T-helper 1 cell treated with Interleukin-12 subunit alpha and Interleukin-12 subunit beta and Interleukin-4 antibody, amounts not matched to agents 30 μg/mL and 1 μg/mL, for 36 hours (primary cell): ENCODE results near the gene SKIDA1.
"Not testable (repeated sequence)": the region's sequence is repeated elsewhere in the genome, so short reads cannot be mapped to it uniquely, and the experiment has no call there.

Experiments
- H3K27ac Mint-ChIP-seq: one replicate; pipeline ENCODE4 v1.8.0; 2021; ENCODE audit warnings: mild to moderate bottlenecking, mixed read lengths
- H3K27me3 Mint-ChIP-seq: one replicate; pipeline ENCODE4 v1.8.0; 2021; ENCODE audit warnings: low read depth, mixed read lengths
- H3K36me3 Mint-ChIP-seq: one replicate; pipeline ENCODE4 v1.8.0; 2021; ENCODE audit warnings: low read depth, mixed read lengths
- H3K4me1 Mint-ChIP-seq: one replicate; pipeline ENCODE4 v1.8.0; 2021; ENCODE audit warnings: low read depth, mixed read lengths
- H3K4me3 Mint-ChIP-seq: one replicate; pipeline ENCODE4 v1.8.0; 2021; ENCODE audit warnings: mild to moderate bottlenecking, moderate library complexity, mixed read lengths
- H3K9me3 Mint-ChIP-seq: one replicate; pipeline ENCODE4 v1.8.0; 2021; ENCODE audit warnings: mixed read lengths

SKIDA1 gene

DNA sequence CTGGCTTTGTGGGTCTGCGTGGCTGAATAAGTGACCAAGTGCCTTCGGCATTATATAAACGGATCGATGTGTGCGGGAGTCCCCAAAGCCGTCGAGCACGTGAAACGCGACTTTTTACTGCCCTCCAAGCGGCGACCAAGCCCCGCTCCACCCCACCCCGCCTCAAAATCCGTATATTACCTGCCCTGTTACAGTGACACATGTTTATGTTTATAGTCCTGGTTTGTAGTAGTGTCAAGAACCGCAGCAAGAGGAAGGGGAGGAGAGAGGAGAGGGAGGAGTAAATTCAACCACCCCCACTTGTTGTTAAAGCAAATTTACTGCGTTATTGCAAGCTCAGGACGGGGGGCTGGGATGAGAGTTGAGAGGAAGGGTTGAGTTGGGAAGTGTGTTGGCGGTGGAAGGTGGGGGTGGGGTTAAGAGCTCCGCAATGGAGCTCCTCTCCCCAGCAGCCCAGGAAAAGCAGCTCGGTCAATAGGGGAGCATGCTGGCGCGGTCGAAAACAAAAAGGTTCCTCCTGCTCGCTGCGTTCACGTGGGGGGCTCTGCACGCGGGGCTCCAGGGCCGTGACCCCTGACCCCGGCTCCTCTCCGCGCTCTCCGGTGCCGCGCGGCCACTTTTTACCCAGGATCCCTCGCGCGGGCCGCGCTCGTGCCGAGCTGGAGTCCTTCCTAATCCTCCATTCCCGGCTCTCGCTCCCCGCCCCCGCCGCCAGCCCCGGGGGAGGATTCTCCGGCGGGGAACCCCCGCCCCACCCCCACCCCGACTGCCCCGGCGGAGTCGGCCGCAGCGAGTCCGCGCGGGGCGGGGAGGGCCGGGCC lies at the start of gene SKIDA1:
Gene SKIDA1 (minus strand): TSS at position 316 of the 821 bp plus-strand sequence. CDS start 7,860 bp downstream, outside the sequence.
- H3K4me1 Mint-ChIP-seq = peaks cover 25% of the 10 kb centered on the region

DNA sequence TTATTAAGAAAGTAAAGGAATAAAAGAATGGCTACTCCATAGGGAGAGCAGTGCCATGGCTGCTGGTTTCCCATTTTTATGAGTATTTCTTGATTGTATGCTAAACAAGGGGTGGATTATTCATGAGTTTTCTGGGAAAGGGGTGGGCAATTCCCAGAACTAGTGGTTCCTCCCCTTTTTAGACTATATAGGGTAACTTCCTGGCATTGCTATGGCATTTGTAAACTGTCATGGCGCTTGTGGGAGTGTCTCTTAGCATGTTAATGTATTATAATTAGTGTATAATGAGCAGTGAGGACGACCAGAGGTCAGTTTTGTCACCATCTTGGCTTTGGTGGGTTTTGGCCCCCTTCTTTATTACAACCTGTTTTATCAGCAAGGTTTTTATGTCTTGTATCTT lies 49.0 kb upstream of the SKIDA1 start:
- peaks cover 22% of the 10 kb centered on the region for H3K36me3 Mint-ChIP-seq
- not testable (repeated sequence) for H3K9me3 Mint-ChIP-seq, H3K4me3 Mint-ChIP-seq, H3K27ac Mint-ChIP-seq, H3K27me3 Mint-ChIP-seq
- peaks cover 27% of the 10 kb centered on the region for H3K4me1 Mint-ChIP-seq

More for the DNA sequence above, at the start of gene SKIDA1:
- Mint-ChIP-seq H3K4me3 (peak within 1 kb of the TSS; percentile 94), H3K36me3 (peaks cover 5% of the 10 kb centered on the region), H3K27me3 (peaks cover 71% of the 10 kb centered on the region), H3K27ac (peak within 1 kb of the TSS; percentile 97), H3K9me3 (no peaks in the 10 kb centered on the region)

DNA sequence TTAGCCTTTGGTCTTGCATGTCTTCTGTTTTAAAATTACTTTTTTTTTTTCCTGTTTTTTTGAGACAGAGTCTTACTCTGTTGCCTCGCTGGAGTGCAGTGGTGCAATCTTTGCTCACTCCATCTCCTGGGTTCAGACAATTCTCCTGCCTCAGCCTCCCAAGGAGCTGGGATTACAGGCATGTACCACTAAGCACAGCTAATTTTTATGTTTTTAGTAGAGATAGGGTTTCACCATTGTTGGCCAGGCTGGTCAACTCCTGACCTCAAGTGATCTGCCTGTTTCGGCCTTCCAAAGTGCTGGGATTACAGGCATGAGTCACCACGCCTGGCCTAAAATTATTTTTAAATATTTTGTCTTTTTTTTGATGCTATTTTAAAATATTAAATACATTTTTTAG lies 47.1 kb upstream of the SKIDA1 start:
- H3K27ac Mint-ChIP-seq = no peak overlapping the region
- peaks cover 21% of the 10 kb centered on the region for H3K36me3 Mint-ChIP-seq
- H3K4me1 Mint-ChIP-seq = peaks cover 27% of the 10 kb centered on the region
- no peaks in the 10 kb centered on the region for H3K9me3 Mint-ChIP-seq
- no peaks in the 10 kb centered on the region for H3K27me3 Mint-ChIP-seq
- H3K4me3 Mint-ChIP-seq = no peak overlapping the region

DNA sequence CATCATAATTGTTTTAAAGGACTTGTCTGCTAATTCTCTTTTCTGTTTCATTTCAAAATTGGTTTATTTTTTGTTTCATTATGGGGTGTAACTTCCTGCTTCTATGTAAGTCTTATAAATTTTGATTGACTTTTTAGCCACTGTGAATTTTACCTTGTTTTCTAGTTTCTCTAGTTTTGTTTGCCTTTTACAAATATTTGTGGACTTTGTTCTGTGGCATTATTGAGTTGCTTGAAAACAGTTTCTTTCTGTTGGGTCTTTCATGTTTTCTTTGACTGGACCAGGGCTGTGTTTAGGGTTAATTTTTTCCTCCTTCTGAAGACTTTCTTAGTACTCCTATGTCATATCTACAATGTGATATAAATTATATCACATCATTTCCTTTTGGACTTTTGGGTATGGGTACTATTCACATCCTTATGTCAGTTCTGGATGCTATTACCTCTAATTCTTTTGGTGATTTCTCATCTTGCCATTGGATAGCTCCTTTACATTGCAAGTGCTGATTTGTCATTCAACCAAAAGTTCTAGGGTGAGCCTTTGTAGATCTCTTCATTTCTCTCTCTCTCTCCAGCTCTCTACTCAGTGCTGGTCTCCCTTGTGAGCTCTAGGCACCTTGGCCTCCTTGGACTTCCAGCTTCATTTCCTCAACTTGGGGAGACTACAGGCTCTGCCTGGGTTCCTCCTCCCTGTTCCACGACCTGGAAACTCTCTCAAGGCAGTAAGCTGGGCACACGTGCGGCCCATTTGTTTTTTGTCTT lies 45.5 kb upstream of the SKIDA1 start:
- no peaks in the 10 kb centered on the region for H3K9me3 Mint-ChIP-seq
- H3K4me1 Mint-ChIP-seq = peaks cover 31% of the 10 kb centered on the region
- H3K4me3 Mint-ChIP-seq = no peak overlapping the region
- H3K27ac Mint-ChIP-seq = no peak overlapping the region
- no peaks in the 10 kb centered on the region for H3K27me3 Mint-ChIP-seq
- peaks cover 25% of the 10 kb centered on the region for H3K36me3 Mint-ChIP-seq

DNA sequence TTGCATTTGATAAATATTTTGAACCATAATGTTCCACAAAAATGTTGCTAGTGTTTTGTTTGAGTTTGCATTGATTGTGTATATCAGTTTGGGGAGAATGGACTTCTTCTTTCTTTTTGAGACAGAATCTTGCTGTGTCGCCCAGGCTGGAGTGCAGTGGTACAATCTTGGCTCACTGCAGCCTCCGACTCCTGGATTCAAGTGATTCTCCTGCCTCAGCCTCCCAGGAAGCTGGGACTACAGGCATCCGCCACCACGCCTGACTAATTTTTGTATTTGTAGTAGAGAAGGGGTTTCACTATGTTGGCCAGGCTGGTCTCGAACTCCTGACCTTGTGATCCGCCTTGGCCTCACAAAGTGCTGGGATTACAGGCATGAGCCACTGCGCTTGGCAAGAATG lies 33.5 kb upstream of the SKIDA1 start:
- not testable (repeated sequence) for H3K27ac Mint-ChIP-seq, H3K9me3 Mint-ChIP-seq, H3K4me1 Mint-ChIP-seq, H3K27me3 Mint-ChIP-seq, H3K4me3 Mint-ChIP-seq
- H3K36me3 Mint-ChIP-seq = peaks cover 35% of the 10 kb centered on the region

DNA sequence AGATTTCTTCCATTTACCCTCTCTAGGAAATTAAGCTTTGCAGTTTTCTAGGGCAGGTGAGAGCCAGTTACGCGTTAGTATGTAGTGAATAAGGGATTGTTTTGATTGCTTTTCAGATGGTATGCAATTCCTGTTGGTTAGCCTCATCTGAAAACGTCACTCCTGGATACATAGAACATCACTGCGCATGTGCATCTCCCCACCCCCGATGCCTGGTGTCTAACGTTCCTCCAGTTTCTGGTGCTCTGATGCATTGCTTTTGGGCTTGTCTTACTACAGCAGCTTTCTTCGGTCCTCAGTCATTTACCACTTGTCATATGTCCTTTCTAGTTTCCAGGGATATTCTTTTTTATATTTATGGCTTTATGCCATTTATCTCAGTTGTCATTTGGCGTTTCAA lies 31.0 kb upstream of the SKIDA1 start:
- no peaks in the 10 kb centered on the region for H3K9me3 Mint-ChIP-seq
- no peak overlapping the region for H3K27ac Mint-ChIP-seq
- H3K36me3 Mint-ChIP-seq = peaks cover 39% of the 10 kb centered on the region
- H3K27me3 Mint-ChIP-seq = no peaks in the 10 kb centered on the region
- peaks cover 8% of the 10 kb centered on the region for H3K4me1 Mint-ChIP-seq
- no peak overlapping the region for H3K4me3 Mint-ChIP-seq

DNA sequence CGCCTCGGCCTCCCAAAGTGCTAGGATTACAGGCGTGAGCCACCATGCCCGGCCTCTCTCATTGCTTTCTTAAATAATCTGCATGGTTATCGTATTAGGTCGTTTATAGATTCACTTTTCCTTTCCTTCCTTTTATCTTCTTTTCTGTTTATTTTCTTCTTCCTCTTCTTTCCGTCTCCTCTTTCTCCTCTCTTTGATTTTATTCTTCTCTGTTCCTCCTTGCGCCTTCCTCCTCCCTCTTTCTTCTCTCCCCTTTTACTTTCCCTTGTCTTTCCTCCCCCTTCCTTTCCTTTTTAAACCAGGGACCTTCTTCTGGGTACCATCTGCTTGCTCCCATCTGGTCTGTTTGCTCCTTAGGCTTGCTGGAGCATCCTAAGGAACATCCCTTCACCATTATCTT lies 27.2 kb upstream of the SKIDA1 start:
- Mint-ChIP-seq H3K36me3 (peaks cover 33% of the 10 kb centered on the region), H3K27me3 (no peaks in the 10 kb centered on the region), H3K4me3 (no peak overlapping the region), H3K27ac (no peak overlapping the region), H3K9me3 (no peaks in the 10 kb centered on the region), H3K4me1 (peaks cover 8% of the 10 kb centered on the region)

DNA sequence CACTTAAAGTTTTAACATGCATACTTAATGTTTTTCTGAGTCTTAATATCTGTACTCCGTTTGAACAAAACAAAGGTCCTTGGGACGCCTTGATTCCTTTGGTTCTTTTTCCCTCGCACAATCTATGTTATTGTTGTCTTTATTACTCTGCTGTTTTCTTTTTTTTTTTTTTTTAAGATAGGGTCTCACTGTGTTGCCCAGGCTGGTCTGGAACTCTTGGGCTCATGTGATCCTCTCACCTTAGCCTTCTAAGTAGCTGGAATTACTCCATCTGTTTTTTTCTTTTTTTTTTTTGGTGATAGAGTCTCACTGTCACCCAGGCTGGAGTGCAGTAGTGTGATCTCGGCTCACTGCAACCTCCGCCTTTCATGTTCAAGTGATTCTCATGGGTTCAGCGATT lies 21.8 kb upstream of the SKIDA1 start:
- H3K9me3 Mint-ChIP-seq = no peaks in the 10 kb centered on the region
- H3K4me3 Mint-ChIP-seq = no peak overlapping the region
- no peak overlapping the region for H3K27ac Mint-ChIP-seq
- H3K4me1 Mint-ChIP-seq = peaks cover 4% of the 10 kb centered on the region
- peaks cover 34% of the 10 kb centered on the region for H3K36me3 Mint-ChIP-seq
- no peaks in the 10 kb centered on the region for H3K27me3 Mint-ChIP-seq

DNA sequence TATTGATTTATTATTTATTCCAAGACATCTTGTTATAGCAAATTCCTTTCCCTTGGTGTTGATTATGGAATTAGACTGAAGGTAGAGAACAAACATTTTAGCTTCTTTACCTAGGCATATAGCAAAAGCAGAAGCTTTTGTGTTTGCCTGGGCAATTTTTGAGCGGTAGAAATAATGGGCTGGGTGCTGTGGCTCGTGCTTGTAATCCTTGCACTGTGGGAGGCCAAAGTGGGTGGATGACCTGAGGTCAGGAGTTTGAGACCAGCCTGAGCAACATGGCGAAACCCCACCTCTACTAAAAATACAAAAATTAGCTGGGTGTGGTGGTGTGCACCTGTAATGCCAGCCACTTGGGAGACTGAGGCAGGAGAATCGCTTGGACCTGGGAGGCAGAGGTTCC lies 15.2 kb upstream of the SKIDA1 start:
- H3K9me3 Mint-ChIP-seq, H3K27me3 Mint-ChIP-seq, H3K4me3 Mint-ChIP-seq, H3K4me1 Mint-ChIP-seq, H3K27ac Mint-ChIP-seq: not testable (repeated sequence)
- H3K36me3 Mint-ChIP-seq = peaks cover 33% of the 10 kb centered on the region

DNA sequence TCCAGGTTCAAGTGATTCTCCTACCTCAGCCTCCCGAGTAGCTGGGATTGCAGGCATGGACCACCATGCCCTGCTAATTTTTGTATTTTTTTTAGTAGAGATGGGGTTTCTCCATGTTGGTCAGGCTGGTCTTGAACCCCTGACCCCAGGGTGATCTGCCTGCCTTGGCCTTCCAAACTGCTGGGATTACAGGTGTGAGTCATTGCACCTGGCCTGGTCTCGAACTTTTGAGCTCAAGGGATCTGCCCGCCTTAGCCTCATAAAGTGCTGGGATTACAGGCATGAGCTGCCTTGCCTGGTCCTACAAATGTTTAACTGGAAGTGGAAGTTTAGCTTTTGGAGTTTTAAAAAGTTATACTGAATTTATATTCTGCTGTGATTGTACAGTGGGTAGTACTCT lies 11.4 kb upstream of the SKIDA1 start:
- no peaks in the 10 kb centered on the region for H3K9me3 Mint-ChIP-seq
- no peak overlapping the region for H3K4me3 Mint-ChIP-seq
- no peaks in the 10 kb centered on the region for H3K27me3 Mint-ChIP-seq
- H3K4me1 Mint-ChIP-seq = peaks cover 20% of the 10 kb centered on the region
- peaks cover 14% of the 10 kb centered on the region for H3K36me3 Mint-ChIP-seq
- no peak overlapping the region for H3K27ac Mint-ChIP-seq

DNA sequence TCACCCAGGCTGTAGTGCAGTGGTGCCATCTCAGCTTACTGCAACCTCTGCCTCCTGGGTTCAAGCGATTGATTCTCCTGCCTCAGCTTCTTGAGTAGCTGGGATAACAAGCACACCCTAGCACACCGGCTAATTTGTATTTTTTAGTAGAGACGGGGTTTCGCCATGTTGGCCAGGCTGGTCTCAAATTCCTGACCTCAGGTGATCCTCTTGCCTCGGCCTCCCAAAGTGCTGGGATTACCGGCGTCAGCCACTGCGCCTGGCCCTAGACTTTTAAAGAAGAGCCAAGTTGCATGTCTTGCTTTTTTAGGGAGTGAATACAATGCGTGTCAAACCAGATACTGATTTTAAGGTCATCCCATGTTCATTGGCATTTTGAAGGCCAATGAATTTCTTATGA lies 10.5 kb upstream of the SKIDA1 start:
- H3K9me3 Mint-ChIP-seq, H3K4me3 Mint-ChIP-seq, H3K36me3 Mint-ChIP-seq, H3K27ac Mint-ChIP-seq, H3K27me3 Mint-ChIP-seq: not testable (repeated sequence)
- H3K4me1 Mint-ChIP-seq = peaks cover 18% of the 10 kb centered on the region

DNA sequence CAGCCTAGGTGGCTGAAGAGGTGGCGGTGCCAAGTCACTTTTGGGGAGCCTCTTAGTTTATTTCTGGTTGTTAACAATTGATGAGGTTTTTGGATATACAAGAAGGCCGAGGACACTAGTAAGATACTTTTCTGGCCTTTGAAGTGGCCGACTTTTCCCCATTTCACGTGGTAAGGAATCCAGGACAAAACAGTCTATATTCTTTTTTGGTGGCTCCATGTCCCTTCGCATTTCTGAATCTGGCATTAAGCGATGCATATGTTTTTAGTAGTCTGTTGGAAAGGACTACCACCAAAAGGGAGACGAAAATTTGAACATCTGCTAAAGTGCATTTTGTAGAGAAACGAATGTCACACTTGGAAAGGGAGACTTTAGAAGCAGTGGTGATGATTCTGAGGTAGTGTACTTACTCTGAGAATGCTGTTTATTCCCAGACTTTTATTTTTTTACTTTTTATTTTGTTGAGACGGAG lies 10.0 kb upstream of the SKIDA1 start:
- Mint-ChIP-seq H3K27me3 (peaks cover 4% of the 10 kb centered on the region), H3K36me3 (peaks cover 10% of the 10 kb centered on the region), H3K9me3 (no peaks in the 10 kb centered on the region), H3K4me3 (peak overlapping the region; percentile 74), H3K4me1 (peaks cover 18% of the 10 kb centered on the region), H3K27ac (peak overlapping the region; percentile 71)

DNA sequence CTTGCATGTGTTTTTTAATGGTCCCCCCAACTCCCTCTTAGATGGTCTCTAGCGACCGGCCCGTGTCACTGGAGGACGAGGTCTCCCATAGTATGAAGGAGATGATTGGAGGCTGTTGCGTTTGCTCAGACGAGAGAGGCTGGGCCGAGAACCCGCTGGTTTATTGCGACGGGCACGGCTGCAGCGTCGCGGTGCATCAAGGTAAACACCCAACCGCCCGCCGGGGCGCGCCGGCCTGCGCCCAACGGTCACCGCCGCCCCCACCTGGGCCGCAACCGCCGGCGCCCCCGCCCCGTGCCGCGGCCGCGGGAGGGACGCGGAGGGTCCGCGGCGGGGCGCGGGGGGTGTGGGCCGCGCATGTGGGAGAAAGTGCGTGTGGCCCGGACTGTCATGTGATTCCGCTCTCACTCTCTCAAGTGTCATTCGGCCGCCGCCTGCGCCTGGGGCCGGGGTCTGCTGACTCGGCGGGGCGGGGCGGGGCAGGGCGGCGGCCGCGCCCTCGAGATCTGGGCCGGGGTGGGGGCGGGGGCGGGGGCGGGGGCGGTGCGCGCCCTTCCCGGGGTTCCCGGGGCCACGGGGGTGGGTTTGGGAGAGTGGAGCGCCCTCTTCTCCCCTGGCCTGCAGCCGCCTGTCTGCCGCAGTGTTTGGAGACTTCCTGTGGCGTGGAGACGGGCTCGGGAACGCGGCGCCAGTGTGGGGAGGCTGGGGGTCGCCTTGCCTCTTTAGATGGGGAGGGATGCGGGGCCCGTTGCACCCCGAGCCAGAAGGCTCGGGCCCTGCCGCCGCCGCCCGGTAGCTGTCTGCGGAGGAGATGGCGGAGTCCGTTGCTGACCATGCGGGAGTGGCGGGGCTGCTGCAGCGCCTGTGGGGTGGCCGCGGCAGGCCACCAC lies 9.4 kb upstream of the SKIDA1 start:
- H3K36me3 Mint-ChIP-seq = peaks cover 10% of the 10 kb centered on the region
- no peaks in the 10 kb centered on the region for H3K9me3 Mint-ChIP-seq
- H3K4me3 Mint-ChIP-seq = peak overlapping the region; percentile 89
- peak overlapping the region; percentile 87 for H3K27ac Mint-ChIP-seq
- peaks cover 18% of the 10 kb centered on the region for H3K4me1 Mint-ChIP-seq
- H3K27me3 Mint-ChIP-seq = peaks cover 9% of the 10 kb centered on the region

DNA sequence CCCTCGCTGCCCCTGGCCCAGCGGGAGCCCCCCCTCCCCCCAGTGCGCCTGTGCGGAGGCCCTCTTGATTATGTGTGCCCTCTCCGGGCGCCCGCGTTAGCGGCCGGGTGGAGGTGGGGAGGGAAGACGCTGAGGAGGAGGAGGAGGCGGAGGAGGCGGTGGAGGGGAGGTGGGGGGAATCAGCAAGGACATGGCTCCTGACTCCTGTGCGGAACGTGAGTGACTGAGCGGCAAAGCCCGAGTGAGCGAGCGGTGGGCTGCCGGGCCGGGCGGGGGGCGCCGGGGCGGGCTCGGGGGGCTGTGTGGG lies 8.8 kb upstream of the SKIDA1 start:
- Mint-ChIP-seq H3K27me3 (peaks cover 14% of the 10 kb centered on the region), H3K9me3 (no peaks in the 10 kb centered on the region), H3K36me3 (peaks cover 7% of the 10 kb centered on the region), H3K4me1 (peaks cover 18% of the 10 kb centered on the region), H3K4me3 (peak overlapping the region; percentile 89), H3K27ac (peak overlapping the region; percentile 87)
